H9 (cell line): ENCODE measurements around the gene FCGR1A. TPM values are rescaled to one million over a fixed set of nuclear protein-coding genes. Genes with fewer than 3 reads are reported as not detected.
"Not testable (repeated sequence)": the region's sequence is repeated elsewhere in the genome, so short reads cannot be mapped to it uniquely, and the experiment has no call there.

Experiments used
- DNase-seq: peaks from one replicate; pipeline ENCODE4 v3.0.0-alpha.2; 2017
- H2AFZ ChIP-seq: one replicate; pipeline ENCODE4 v1.6.1; 2013; ENCODE audit warnings: mild to moderate bottlenecking, low read length, control low read depth, moderate library complexity
- H2AK5ac ChIP-seq: 2 replicates; pipeline ENCODE4 v1.6.1; 2013; ENCODE audit warnings: low read length, control low read depth, mixed read lengths; ENCODE audit not compliant: insufficient read length
- H2BK120ac ChIP-seq: one replicate; pipeline ENCODE4 v1.6.1; 2013; ENCODE audit warnings: low read depth, mild to moderate bottlenecking, low read length, control low read depth, inconsistent platforms; ENCODE audit not compliant: poor library complexity, severe bottlenecking
- H2BK12ac ChIP-seq: 2 replicates; pipeline ENCODE4 v1.6.1; 2013; ENCODE audit warnings: low read length, control low read depth, mixed read lengths, low read depth; ENCODE audit not compliant: insufficient read length
- H2BK15ac ChIP-seq: 2 replicates; pipeline ENCODE4 v1.6.1; 2013; ENCODE audit warnings: low read depth, low read length, control low read depth
- H2BK20ac ChIP-seq: one replicate; pipeline ENCODE4 v1.6.1; 2013; ENCODE audit warnings: low read depth, mild to moderate bottlenecking, low read length, control low read depth, inconsistent platforms; ENCODE audit not compliant: poor library complexity, severe bottlenecking
- H2BK5ac ChIP-seq: 2 replicates; pipeline ENCODE4 v1.6.1; 2013; ENCODE audit warnings: low read length, control low read depth, mixed read lengths; ENCODE audit not compliant: insufficient read length
- H3K14ac ChIP-seq: 2 replicates; pipeline ENCODE4 v1.6.1; 2013; ENCODE audit warnings: low read length, control low read depth; ENCODE audit not compliant: insufficient read depth
- H3K18ac ChIP-seq: 2 replicates; pipeline ENCODE4 v1.6.1; 2013; ENCODE audit warnings: low read depth, mild to moderate bottlenecking, mixed read lengths, low read length, control low read depth; ENCODE audit not compliant: insufficient read length
- H3K23ac ChIP-seq: 2 replicates; pipeline ENCODE4 v1.6.1; 2013; ENCODE audit warnings: low read length, control low read depth, mixed read lengths, low read depth; ENCODE audit not compliant: insufficient read length
- H3K23me2 ChIP-seq: 2 replicates; pipeline ENCODE4 v1.6.1; 2013; ENCODE audit warnings: low read depth, mild to moderate bottlenecking, mixed read lengths, low read length, control low read depth; ENCODE audit not compliant: insufficient read length, poor library complexity, severe bottlenecking
- H3K27ac ChIP-seq: 2 replicates; pipeline ENCODE4 v1.5.1; 2013; ENCODE audit warnings: low read length, control low read depth, mixed read lengths, low read depth; ENCODE audit not compliant: insufficient read length
- H3K27me3 ChIP-seq: 2 replicates; pipeline ENCODE4 v1.6.1; 2013; ENCODE audit warnings: low read length, control low read depth, inconsistent platforms; ENCODE audit not compliant: insufficient read depth
- H3K4ac ChIP-seq: 2 replicates; pipeline ENCODE4 v1.6.1; 2013; ENCODE audit warnings: low read depth, mild to moderate bottlenecking, control low read depth, inconsistent platforms, low read length, moderate library complexity
- H3K4me1 ChIP-seq: 2 replicates; pipeline ENCODE4 v1.6.1; 2013; ENCODE audit warnings: low read length, control low read depth, inconsistent platforms; ENCODE audit not compliant: insufficient read depth
- H3K4me2 ChIP-seq: 2 replicates; pipeline ENCODE4 v1.6.1; 2013; ENCODE audit warnings: low read length, control low read depth, mixed read lengths; ENCODE audit not compliant: insufficient read length, insufficient read depth
- H3K56ac ChIP-seq: 2 replicates; pipeline ENCODE4 v1.6.1; 2013; ENCODE audit warnings: low read depth, mild to moderate bottlenecking, mixed read lengths, low read length, control low read depth; ENCODE audit not compliant: insufficient read length
- H3K79me1 ChIP-seq: 2 replicates; pipeline ENCODE4 v1.6.1; 2013; ENCODE audit warnings: low read depth, mild to moderate bottlenecking, moderate library complexity, low read length, control low read depth, inconsistent platforms; ENCODE audit not compliant: insufficient read depth, poor library complexity, severe bottlenecking
- H3K79me2 ChIP-seq: 2 replicates; pipeline ENCODE4 v1.6.1; 2013; ENCODE audit warnings: low read length, control low read depth, inconsistent platforms; ENCODE audit not compliant: insufficient read depth
- H3K9ac ChIP-seq: 2 replicates; pipeline ENCODE4 v1.6.1; 2013; ENCODE audit warnings: low read length, control low read depth, mixed read lengths; ENCODE audit not compliant: insufficient read length; ENCODE audit errors: extremely low read depth
- H3K9me3 ChIP-seq: one replicate; pipeline ENCODE4 v1.6.1; 2013; ENCODE audit warnings: low read depth, low read length, inconsistent platforms; ENCODE audit not compliant: control insufficient read depth
- H3T11ph ChIP-seq: one replicate; pipeline ENCODE4 v1.6.1; 2013; ENCODE audit warnings: mild to moderate bottlenecking, low read length, control low read depth, inconsistent platforms
- H4K20me1 ChIP-seq: one replicate; pipeline ENCODE4 v1.6.1; 2013; ENCODE audit not compliant: control insufficient read depth, insufficient read length, insufficient read depth
- H4K5ac ChIP-seq: 2 replicates; pipeline ENCODE4 v1.6.1; 2013; ENCODE audit warnings: low read depth, mild to moderate bottlenecking, mixed read lengths, low read length, control low read depth; ENCODE audit not compliant: insufficient read length
- H4K8ac ChIP-seq: replicated peaks from 2 replicates; pipeline ENCODE4 v1.6.1; 2013; ENCODE audit warnings: low read length, control low read depth, mixed read lengths, low read depth; ENCODE audit not compliant: insufficient read length
- H4K91ac ChIP-seq: 2 replicates; pipeline ENCODE4 v1.6.1; 2013; ENCODE audit warnings: low read depth, mild to moderate bottlenecking, moderate library complexity, mixed read lengths, low read length, control low read depth; ENCODE audit not compliant: insufficient read length
- H3K27ac Mint-ChIP-seq, 3 experiments: 2 replicates in 2 of 3; 3 replicates in 1 of 3; pipeline ENCODE4 v1.8.0; 2020 to 2021; ENCODE audit warnings: mixed read lengths in 3 of 3, mild to moderate bottlenecking in 1 of 3, moderate library complexity in 1 of 3
- H3K27me3 Mint-ChIP-seq: 2 replicates; pipeline ENCODE4 v1.8.0; 2021; ENCODE audit warnings: low read depth, mild to moderate bottlenecking, moderate library complexity, mixed read lengths
- H3K36me3 Mint-ChIP-seq, 3 experiments: 2 replicates in 2 of 3; 3 replicates in 1 of 3; pipeline ENCODE4 v1.8.0; 2020 to 2021; ENCODE audit warnings: low read depth in 3 of 3, mixed read lengths in 3 of 3; ENCODE audit not compliant: insufficient read depth in 1 of 3
- H3K4me1 Mint-ChIP-seq, 2 experiments: 2 replicates each; pipeline ENCODE4 v1.8.0; 2020; ENCODE audit warnings: mixed read lengths in 2 of 2
- H3K4me3 Mint-ChIP-seq, 2 experiments: 2 replicates in 1 of 2; 3 replicates in 1 of 2; pipeline ENCODE4 v1.8.0; 2020 to 2021; ENCODE audit warnings: mild to moderate bottlenecking in 2 of 2, mixed read lengths in 2 of 2, moderate library complexity in 1 of 2
- H3K9me3 Mint-ChIP-seq, 2 experiments: 2 replicates in 1 of 2; 3 replicates in 1 of 2; pipeline ENCODE4 v1.8.0; 2020; ENCODE audit warnings: mild to moderate bottlenecking in 2 of 2, mixed read lengths in 2 of 2, moderate library complexity in 1 of 2
- WGBS: extraction: QIAGEN DNeasy Blood & Tissue Kit; methylation state at CpG from one replicate; pipeline ENCODE4 v1.1.7; 2013; ENCODE audit warnings: missing lambda C conversion rate, low lambda C conversion rate, mixed read lengths; ENCODE audit not compliant: insufficient read length; ENCODE audit errors: extremely low coverage; 5-methylcytosine and 5-hydroxymethylcytosine counted together
- total RNA-seq: library from RNA; stranded (reverse); gene quantifications from 2 replicates; pipeline ENCODE4 v1.2.1, GENCODE V29; 2021

The FCGR1A gene
- total RNA-seq, 1 experiment from 2014 or later = not detected

- H4K5ac ChIP-seq, H3K79me1 ChIP-seq, H3K9me3 ChIP-seq, H4K91ac ChIP-seq, H3K27me3 ChIP-seq, H2BK15ac ChIP-seq, H3T11ph ChIP-seq, H3K79me2 ChIP-seq, H2AFZ ChIP-seq, H3K27me3 Mint-ChIP-seq, H3K23me2 ChIP-seq, H2BK20ac ChIP-seq, H3K9me3 Mint-ChIP-seq, H2BK12ac ChIP-seq, H3K4me1 ChIP-seq, H2BK5ac ChIP-seq, H3K4ac ChIP-seq, H2AK5ac ChIP-seq, H3K14ac ChIP-seq, DNase-seq, H2BK120ac ChIP-seq, H3K56ac ChIP-seq, H3K27ac ChIP-seq, H3K23ac ChIP-seq, H3K18ac ChIP-seq, H3K4me1 Mint-ChIP-seq, H4K8ac ChIP-seq, H3K36me3 Mint-ChIP-seq, H3K4me2 ChIP-seq, H3K9ac ChIP-seq, H4K20me1 ChIP-seq: not testable (repeated sequence)
- Mint-ChIP-seq H3K4me3 (peak overlapping the region; percentile 77 to 84), H3K27ac (peak overlapping the region in 1 of 3 experiments; percentile 94; a peak in 2 of 7 replicates)
- no CpG with 5 or more reads among the region's 13 CpGs for WGBS
These were observed 41.8 kb upstream of the FCGR1A start for GRCh38 chr1:149740590-149741230.

GRCh38 chr1:149741914-149742313 is 40.6 kb upstream of the FCGR1A start:
- not testable (repeated sequence) for H3K4me1 ChIP-seq, H3K79me1 ChIP-seq, H3K56ac ChIP-seq, H3K27ac ChIP-seq, H3K9me3 ChIP-seq, H3K79me2 ChIP-seq, H2BK15ac ChIP-seq, H3K4me2 ChIP-seq, H3K4ac ChIP-seq, H3K18ac ChIP-seq, H2BK5ac ChIP-seq, H3K27me3 Mint-ChIP-seq, H2AFZ ChIP-seq, H3K4me3 Mint-ChIP-seq, H2BK120ac ChIP-seq, H3K23ac ChIP-seq, H3K9ac ChIP-seq, H3T11ph ChIP-seq, H4K20me1 ChIP-seq, H3K27ac Mint-ChIP-seq, H2BK20ac ChIP-seq, H3K4me1 Mint-ChIP-seq, H3K27me3 ChIP-seq, H3K9me3 Mint-ChIP-seq, H3K23me2 ChIP-seq, H4K8ac ChIP-seq, H3K36me3 Mint-ChIP-seq, H3K14ac ChIP-seq, H4K5ac ChIP-seq, H2BK12ac ChIP-seq, H2AK5ac ChIP-seq, H4K91ac ChIP-seq, DNase-seq
- WGBS = no CpG with 5 or more reads among the region's 5 CpGs
